SK-N-SH (cell line): ENCODE results near the gene TLN1. TPM values are rescaled to one million over a fixed set of nuclear protein-coding genes. Genes with fewer than 3 reads are reported as not detected.

Experiments used
- CTCF ChIA-PET: fragments of 300-600, 350-600 bp; formaldehyde crosslinking; extraction: SDS; loops from one replicate; lab custom pipeline; 2021; lab: Yijun Ruan, JAX
- POLR2A ChIA-PET: fragments of 350-600 bp; sonication (Branson Sonifier 250); formaldehyde crosslinking; extraction: SDS; loops from one replicate; lab custom pipeline; 2020; ENCODE audit warnings: antibody characterized with exemption, inconsistent platforms; lab: Yijun Ruan, JAX
- DNase-seq: peaks from one replicate; pipeline ENCODE4 v3.0.0; 2012
- H2AFZ ChIP-seq: fragments of 200-600 bp; sonication (generic); 2 replicates; pipeline ENCODE4 v1.8.1; 2016; ENCODE audit warnings: antibody characterized with exemption, mild to moderate bottlenecking, low read depth
- H3F3A ChIP-seq: fragments of 200-600 bp; sonication (generic); replicated peaks from 2 replicates; pipeline ENCODE3; 2016; ENCODE audit warnings: antibody characterized with exemption, mild to moderate bottlenecking; ENCODE audit not compliant: insufficient read depth
- H3K27ac ChIP-seq, 2 experiments: fragments of 200-500 bp in 1 of 2; fragments of 200-600 bp in 1 of 2; sonication (Bioruptor generic) in 1 of 2; sonication (generic), shearing (Covaris generic) in 1 of 2; 2 replicates each; pipeline versions ENCODE4 v1.5.1 to v1.6.1; 2014 to 2016; ENCODE audit warnings: low read depth in 2 of 2, inconsistent platforms in 1 of 2, low read length in 1 of 2, mild to moderate bottlenecking in 1 of 2, mixed read lengths in 1 of 2
- H3K27me3 ChIP-seq: fragments of 200-600 bp; sonication (generic), shearing (Covaris generic); 2 replicates; pipeline ENCODE4 v1.6.1; 2016; ENCODE audit warnings: mixed run types; ENCODE audit not compliant: insufficient read depth
- H3K36me3 ChIP-seq, 2 experiments: fragments of 200-500 bp in 1 of 2; fragments of 200-600 bp in 1 of 2; sonication (Bioruptor generic) in 1 of 2; sonication (generic) in 1 of 2; replicated peaks in 1 of 2; 2 replicates each; pipeline versions ENCODE3 to v1.5.1; 2014 to 2016; ENCODE audit warnings: low read length in 1 of 2, mild to moderate bottlenecking in 1 of 2; ENCODE audit not compliant: insufficient read depth in 2 of 2, control insufficient read depth in 1 of 2
- H3K4me1 ChIP-seq, 2 experiments: fragments of 200-500 bp in 1 of 2; fragments of 200-600 bp in 1 of 2; sonication (Bioruptor generic) in 1 of 2; sonication (generic), shearing (Covaris generic) in 1 of 2; 2 replicates each; pipeline versions ENCODE4 v1.5.1 to v1.6.1; 2014 to 2016; ENCODE audit warnings: low read depth in 1 of 2, low read length in 1 of 2, mixed run types in 1 of 2; ENCODE audit not compliant: insufficient read depth in 2 of 2, control insufficient read depth in 1 of 2
- H3K4me2 ChIP-seq: fragments of 200-600 bp; sonication (generic), shearing (Covaris generic); 2 replicates; pipeline ENCODE4 v1.6.1; 2017; ENCODE audit warnings: mixed run types
- H3K4me3 ChIP-seq, 2 experiments: fragments of 200-500 bp in 1 of 2; fragments of 200-600 bp in 1 of 2; sonication (Bioruptor generic) in 1 of 2; sonication (generic), shearing (Covaris generic) in 1 of 2; 2 replicates each; pipeline versions ENCODE4 v1.5.1 to v1.8.1; 2014 to 2016; ENCODE audit warnings: low read depth in 2 of 2, inconsistent platforms in 1 of 2, low read length in 1 of 2, mild to moderate bottlenecking in 1 of 2, mixed read lengths in 1 of 2, moderate library complexity in 1 of 2
- H3K79me2 ChIP-seq: fragments of 200-600 bp; sonication (generic); 2 replicates; pipeline ENCODE4 v1.8.1; 2017; ENCODE audit warnings: mild to moderate bottlenecking; ENCODE audit not compliant: insufficient read depth
- H3K9ac ChIP-seq: fragments of 200-600 bp; sonication (generic); 2 replicates; pipeline ENCODE4 v1.6.1; 2017; ENCODE audit warnings: mixed run types
- H3K9me2 ChIP-seq: fragments of 200-600 bp; sonication (generic); 2 replicates; pipeline ENCODE4 v1.6.1; 2017; ENCODE audit warnings: mixed run types
- H3K9me3 ChIP-seq: fragments of 200-600 bp; sonication (generic); 2 replicates; pipeline ENCODE4 v1.6.1; 2017; ENCODE audit warnings: mixed run types, mild to moderate bottlenecking, moderate library complexity
- H4K20me1 ChIP-seq: fragments of 200-600 bp; sonication (generic); 2 replicates; pipeline ENCODE4 v1.6.1; 2017; ENCODE audit warnings: mild to moderate bottlenecking, mixed run types; ENCODE audit not compliant: insufficient read depth
- CTCF ChIP-seq: fragments of 200-600 bp; sonication (generic); IDR thresholded peaks from 2 replicates; pipeline ENCODE4 v1.6.1; 2017; ENCODE audit warnings: antibody characterized with exemption, mild to moderate bottlenecking, moderate library complexity
- FOXM1 ChIP-seq: IDR thresholded peaks from 2 replicates; pipeline ENCODE4 v1.4.0; 2012; ENCODE audit warnings: low read depth, mild to moderate bottlenecking
- GABPA ChIP-seq: IDR thresholded peaks from 2 replicates; pipeline ENCODE4 v1.4.0; 2012; ENCODE audit warnings: low read depth, mild to moderate bottlenecking
- NRF1 ChIP-seq: IDR thresholded peaks from 2 replicates; pipeline ENCODE4 v1.6.1; 2012; ENCODE audit warnings: low read depth, mild to moderate bottlenecking, low read length
- RAD21 ChIP-seq: IDR thresholded peaks from 2 replicates; pipeline ENCODE4 v1.6.1; 2012; ENCODE audit warnings: mild to moderate bottlenecking, low read length
- REST ChIP-seq: IDR thresholded peaks from 2 replicates; pipeline ENCODE4 v1.6.1; 2012; ENCODE audit warnings: mild to moderate bottlenecking, low read depth, low read length, moderate library complexity
- RFX5 ChIP-seq: IDR thresholded peaks from 2 replicates; pipeline ENCODE4 v1.6.1; 2012; ENCODE audit warnings: mild to moderate bottlenecking, improper control_type of control experiment, low read length
- TAF1 ChIP-seq: IDR thresholded peaks from 2 replicates; pipeline ENCODE4 v1.6.1; 2012; ENCODE audit warnings: low read depth, mild to moderate bottlenecking, low read length, moderate library complexity, borderline replicate concordance
- TCF12 ChIP-seq: IDR thresholded peaks from 2 replicates; pipeline ENCODE4 v1.4.0; 2012
- USF1 ChIP-seq: IDR thresholded peaks from 2 replicates; pipeline ENCODE4 v1.4.0; 2012; ENCODE audit warnings: low read depth, borderline replicate concordance
- WGBS: methylation state at CpG from one replicate; pipeline ENCODE4 v1.1.6; 2017; ENCODE audit warnings: low lambda C conversion rate; 5-methylcytosine and 5-hydroxymethylcytosine counted together
- polyA plus RNA-seq, 3 experiments: library from polyadenylated mRNA; depleted of rRNA; stranded (reverse); fragments of >200 nt; gene quantifications; 2 replicates each; pipeline ENCODE4 v1.2.3, GENCODE V29; 2012

The TLN1 gene
- polyA plus RNA-seq, 1 of the 3 experiments (the other 2 are of a cell fraction), result 115 TPM

GRCh38 chr9:35716230-35716629, 15.8 kb downstream of the TLN1 start:
- WGBS, result 96% methylated on average over 3 of the region's 4 CpGs

More at GRCh38 chr9:35716230-35716629, 15.8 kb downstream of the TLN1 start:
- TF ChIP-seq RFX5 (no peak), TCF12 (no peak), USF1 (no peak), CTCF (no peak), GABPA (no peak), REST (no peak), RAD21 (no peak), NRF1 (no peak), FOXM1 (no peak), TAF1 (no peak)
- TF ChIP-seq, all 33 proteins: peak for 0
- DNase-seq, result no peak
- Histone ChIP-seq H3K4me2 (no peak overlapping the region), H3F3A (peaks cover 4% of the 10 kb centered on the region), H2AFZ (no peak overlapping the region), H4K20me1 (no peaks in the 10 kb centered on the region), H3K9me2 (no peaks in the 10 kb centered on the region), H3K4me1 (no peaks in the 10 kb centered on the region), H3K79me2 (no peaks in the 10 kb centered on the region; the same call in 1 of the 2 replicates), H3K9ac (no peak overlapping the region), H3K9me3 (no peaks in the 10 kb centered on the region), H3K27me3 (no peaks in the 10 kb centered on the region), H3K4me3 (no peak overlapping the region), H3K36me3 (peaks cover 64 to 91% of the 10 kb centered on the region in 2 experiments), H3K27ac (no peak overlapping the region)
- ChIA-PET CTCF (interaction anchor here (10.5 to 19.9 kb wide), 2 partner anchors 14 to 20 kb away, joined by 68 to 183 read pairs; partner anchors contain the start of genes CREB3 and TLN1), POLR2A (interaction anchor here (1.0 kb wide), 1 partner anchor 15 kb away, joined by 3 read pairs; the partner anchor contains the start of gene TLN1)
